Measurements from ENCODE around the gene D2HGDH.
"Not testable (repeated sequence)": the region's sequence is repeated elsewhere in the genome, so short reads cannot be mapped to it uniquely, and the experiment has no call there.

The D2HGDH gene

DNA sequence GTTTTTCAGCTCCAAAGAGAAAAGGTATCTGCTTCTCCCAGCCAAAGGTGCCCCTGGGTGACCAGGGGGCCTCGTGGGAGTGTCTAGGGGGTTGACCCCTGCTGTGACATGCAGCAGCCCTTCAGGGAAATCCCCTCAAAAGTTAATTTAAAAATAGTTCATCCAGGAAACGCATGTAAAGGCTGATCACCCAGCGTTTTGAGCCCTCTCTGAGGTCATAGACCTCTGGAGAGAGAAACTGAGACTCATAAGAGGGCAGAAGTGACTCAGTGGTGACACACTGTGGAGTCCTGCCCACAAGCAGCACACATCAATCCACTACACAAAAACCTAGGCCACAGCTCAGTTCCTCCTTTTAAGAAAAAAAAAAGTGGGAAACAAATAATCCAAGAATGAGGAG lies 54.1 kb downstream of the D2HGDH start:
- no peak overlapping the region for H2BK15ac ChIP-seq (ENCODE audit: low read length)
- H2BK5ac ChIP-seq (ENCODE audit: low read length), result no peak overlapping the region
- H3K9me3 ChIP-seq (replicated peaks in 1 of 2; ENCODE audit: control insufficient read depth in 2 of 2, insufficient read depth in 1 of 2, low read depth in 1 of 2, low read length in 2 of 2), result peaks cover 2 to 4% of the 10 kb centered on the region in 2 donors
- no peak overlapping the region for H2AK5ac ChIP-seq (ENCODE audit: low read depth, low read length)
- H3K4me2 ChIP-seq (ENCODE audit: insufficient read depth, low read length, poor library complexity, severe bottlenecking), result no peak overlapping the region
- H3K4ac ChIP-seq (ENCODE audit: low read length), result no peak overlapping the region
- no peak overlapping the region for H3K4me3 ChIP-seq (ENCODE audit: low read length in 2 of 2)
- no CpG with 5 or more reads among the region's 3 CpGs for WGBS, 2 donors (ENCODE audit: extremely low coverage in 2 of 2, insufficient read length in 2 of 2, insufficient replicate concordance in 1 of 2)
- no peak overlapping the region for H3K18ac ChIP-seq (ENCODE audit: low read length)
- no peak overlapping the region for H2BK12ac ChIP-seq (ENCODE audit: low read length)
- no peak overlapping the region for H3K27ac ChIP-seq (replicated peaks; ENCODE audit: low read length)
- H3K14ac ChIP-seq (ENCODE audit: low read length), result no peak overlapping the region
- no peak overlapping the region for H4K8ac ChIP-seq (ENCODE audit: low read depth, low read length)
- no peak overlapping the region for H2BK120ac ChIP-seq (ENCODE audit: low read depth, low read length)
- no peaks in the 10 kb centered on the region for H3K4me1 ChIP-seq (ENCODE audit: control insufficient read depth in 2 of 2, insufficient read depth in 1 of 2, low read depth in 1 of 2, low read length in 2 of 2)
- no peaks in the 10 kb centered on the region for H3K36me3 ChIP-seq (replicated peaks in 1 of 2; ENCODE audit: control insufficient read depth in 2 of 2, insufficient read depth in 2 of 2, low read length in 2 of 2)
- no peak for DNase-seq (ENCODE audit: low spot score)
- no peak overlapping the region for H3K9ac ChIP-seq (ENCODE audit: low read depth, low read length, poor library complexity)
- H4K91ac ChIP-seq (ENCODE audit: low read depth, low read length, poor library complexity), result no peak overlapping the region
- H3K27me3 ChIP-seq (ENCODE audit: control insufficient read depth in 3 of 3, insufficient read depth in 3 of 3, low read depth in 1 of 3, low read length in 3 of 3), result no peaks in the 10 kb centered on the region
- no peak overlapping the region for H2AFZ ChIP-seq (ENCODE audit: low read length)
- no peaks in the 10 kb centered on the region for H3K79me1 ChIP-seq (ENCODE audit: low read depth, low read length)
- no peak overlapping the region for H3K23ac ChIP-seq (ENCODE audit: low read depth, low read length, poor library complexity)

DNA sequence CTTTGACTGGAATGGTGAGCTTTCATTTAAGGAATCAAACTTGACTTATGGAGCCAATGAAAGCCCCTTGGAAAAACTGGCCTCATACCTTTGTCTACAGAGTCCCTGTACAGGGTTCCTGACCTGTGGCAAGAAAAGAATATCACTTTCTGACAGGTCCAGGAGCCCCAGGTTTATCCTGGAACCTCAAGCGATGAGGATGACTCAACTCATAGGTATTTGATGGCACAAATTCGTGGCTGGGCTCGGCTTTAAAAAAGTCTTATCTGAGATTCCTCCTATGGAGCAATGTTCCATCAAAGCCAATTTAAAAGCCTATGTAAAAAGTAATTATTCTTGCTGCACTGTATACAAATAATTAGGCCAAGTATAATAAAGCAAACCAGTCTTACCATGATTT lies 57.0 kb downstream of the D2HGDH start:
- H3K4me2 ChIP-seq (ENCODE audit: insufficient read depth, low read length, poor library complexity, severe bottlenecking); H3K9me3 ChIP-seq (replicated peaks in 1 of 2; ENCODE audit: control insufficient read depth in 2 of 2, insufficient read depth in 1 of 2, low read depth in 1 of 2, low read length in 2 of 2); H2BK12ac ChIP-seq (ENCODE audit: low read length); H2BK5ac ChIP-seq (ENCODE audit: low read length); H3K18ac ChIP-seq (ENCODE audit: low read length); H3K36me3 ChIP-seq (replicated peaks in 1 of 2; ENCODE audit: control insufficient read depth in 2 of 2, insufficient read depth in 2 of 2, low read length in 2 of 2); H3K4me1 ChIP-seq (ENCODE audit: control insufficient read depth in 2 of 2, insufficient read depth in 1 of 2, low read depth in 1 of 2, low read length in 2 of 2); H3K4ac ChIP-seq (ENCODE audit: low read length); H2BK15ac ChIP-seq (ENCODE audit: low read length); H3K9ac ChIP-seq (ENCODE audit: low read depth, low read length, poor library complexity); H3K23ac ChIP-seq (ENCODE audit: low read depth, low read length, poor library complexity); H3K79me1 ChIP-seq (ENCODE audit: low read depth, low read length); H3K4me3 ChIP-seq (ENCODE audit: low read length in 2 of 2); H3K27ac ChIP-seq (replicated peaks; ENCODE audit: low read length); H2AFZ ChIP-seq (ENCODE audit: low read length); H2BK120ac ChIP-seq (ENCODE audit: low read depth, low read length); H3K14ac ChIP-seq (ENCODE audit: low read length); H4K8ac ChIP-seq (ENCODE audit: low read depth, low read length); H4K91ac ChIP-seq (ENCODE audit: low read depth, low read length, poor library complexity); H3K27me3 ChIP-seq (ENCODE audit: control insufficient read depth in 3 of 3, insufficient read depth in 3 of 3, low read depth in 1 of 3, low read length in 3 of 3); H2AK5ac ChIP-seq (ENCODE audit: low read depth, low read length); DNase-seq (ENCODE audit: low spot score): not testable (repeated sequence)
- WGBS, 2 donors (ENCODE audit: extremely low coverage in 2 of 2, insufficient read length in 2 of 2, insufficient replicate concordance in 1 of 2), result no CpG with 5 or more reads among the region's 3 CpGs

GRCh38 chr2:241793385-241793784 lies 59.0 kb downstream of the D2HGDH start:
- no peak overlapping the region for H2AFZ ChIP-seq (ENCODE audit: low read length)
- no peak overlapping the region for H2BK5ac ChIP-seq (ENCODE audit: low read length)
- H3K18ac ChIP-seq (ENCODE audit: low read length), result no peak overlapping the region
- H3K4me1 ChIP-seq (ENCODE audit: control insufficient read depth in 2 of 2, insufficient read depth in 1 of 2, low read depth in 1 of 2, low read length in 2 of 2), result no peaks in the 10 kb centered on the region
- no peaks in the 10 kb centered on the region for H3K36me3 ChIP-seq (replicated peaks in 1 of 2; ENCODE audit: control insufficient read depth in 2 of 2, insufficient read depth in 2 of 2, low read length in 2 of 2)
- DNase-seq (ENCODE audit: low spot score), result no peak
- H2AK5ac ChIP-seq (ENCODE audit: low read depth, low read length), result no peak overlapping the region
- H2BK120ac ChIP-seq (ENCODE audit: low read depth, low read length), result no peak overlapping the region
- H3K14ac ChIP-seq (ENCODE audit: low read length), result no peak overlapping the region
- H2BK12ac ChIP-seq (ENCODE audit: low read length), result no peak overlapping the region
- no peak overlapping the region for H3K4me2 ChIP-seq (ENCODE audit: insufficient read depth, low read length, poor library complexity, severe bottlenecking)
- 80 to 100% methylated on average over 1 of the region's 5 CpGs for WGBS, 2 donors (ENCODE audit: extremely low coverage in 2 of 2, insufficient read length in 2 of 2, insufficient replicate concordance in 1 of 2)
- H3K27ac ChIP-seq (replicated peaks; ENCODE audit: low read length), result no peak overlapping the region
- peaks cover 0 to 4% of the 10 kb centered on the region in 2 donors for H3K9me3 ChIP-seq (replicated peaks in 1 of 2; ENCODE audit: control insufficient read depth in 2 of 2, insufficient read depth in 1 of 2, low read depth in 1 of 2, low read length in 2 of 2)
- no peak overlapping the region for H4K8ac ChIP-seq (ENCODE audit: low read depth, low read length)
- H4K91ac ChIP-seq (ENCODE audit: low read depth, low read length, poor library complexity), result no peak overlapping the region
- H3K4ac ChIP-seq (ENCODE audit: low read length), result no peak overlapping the region
- no peak overlapping the region for H2BK15ac ChIP-seq (ENCODE audit: low read length)
- H3K23ac ChIP-seq (ENCODE audit: low read depth, low read length, poor library complexity), result no peak overlapping the region
- H3K79me1 ChIP-seq (ENCODE audit: low read depth, low read length), result no peaks in the 10 kb centered on the region
- H3K9ac ChIP-seq (ENCODE audit: low read depth, low read length, poor library complexity), result no peak overlapping the region
- no peak overlapping the region for H3K4me3 ChIP-seq (ENCODE audit: low read length in 2 of 2)
- no peaks in the 10 kb centered on the region for H3K27me3 ChIP-seq (ENCODE audit: control insufficient read depth in 3 of 3, insufficient read depth in 3 of 3, low read depth in 1 of 3, low read length in 3 of 3)

DNA sequence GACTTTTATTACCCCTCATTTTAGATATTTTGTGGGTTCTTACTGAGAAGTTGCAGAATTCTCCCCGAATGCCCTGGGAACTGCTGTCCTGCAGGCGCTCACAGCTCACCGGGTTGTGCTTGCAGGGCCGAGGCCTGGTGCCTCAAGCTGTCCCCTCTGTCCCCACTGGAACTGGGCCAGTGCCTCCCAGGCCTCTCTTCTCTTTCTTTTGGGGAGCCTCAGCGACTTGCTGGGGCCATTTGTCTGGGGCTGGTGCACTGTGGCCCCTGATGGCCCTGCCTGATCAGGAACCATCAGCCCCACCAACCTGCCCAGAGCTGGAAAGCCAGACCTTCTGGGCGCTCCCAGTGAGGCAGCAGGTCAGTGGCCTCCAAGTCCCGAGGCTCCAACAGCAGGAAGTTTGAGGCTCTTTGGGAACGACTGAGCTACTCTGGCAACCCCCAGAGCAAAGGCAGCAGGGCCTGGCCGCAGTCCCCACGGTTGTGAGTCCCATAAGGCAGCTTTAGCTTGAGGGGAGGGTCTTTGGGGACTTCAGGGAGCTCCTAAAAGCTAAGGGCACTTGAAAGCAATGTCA lies 59.9 kb downstream of the D2HGDH start:
- no peaks in the 10 kb centered on the region for H3K79me1 ChIP-seq (ENCODE audit: low read depth, low read length)
- no peaks in the 10 kb centered on the region for H3K27me3 ChIP-seq (ENCODE audit: control insufficient read depth in 3 of 3, insufficient read depth in 3 of 3, low read depth in 1 of 3, low read length in 3 of 3)
- H2BK120ac ChIP-seq (ENCODE audit: low read depth, low read length), result no peak overlapping the region
- no peak for DNase-seq (ENCODE audit: low spot score)
- no peak overlapping the region for H3K23ac ChIP-seq (ENCODE audit: low read depth, low read length, poor library complexity)
- no peaks in the 10 kb centered on the region for H3K36me3 ChIP-seq (replicated peaks in 1 of 2; ENCODE audit: control insufficient read depth in 2 of 2, insufficient read depth in 2 of 2, low read length in 2 of 2)
- H3K9ac ChIP-seq (ENCODE audit: low read depth, low read length, poor library complexity), result no peak overlapping the region
- no peak overlapping the region for H2BK5ac ChIP-seq (ENCODE audit: low read length)
- H2AFZ ChIP-seq (ENCODE audit: low read length), result no peak overlapping the region
- no peak overlapping the region for H3K14ac ChIP-seq (ENCODE audit: low read length)
- H3K4me3 ChIP-seq (ENCODE audit: low read length in 2 of 2), result no peak overlapping the region
- peak overlapping the region; percentile 37 for H2AK5ac ChIP-seq (ENCODE audit: low read depth, low read length)
- H3K18ac ChIP-seq (ENCODE audit: low read length), result peak overlapping the region; percentile 57
- no peak overlapping the region for H4K91ac ChIP-seq (ENCODE audit: low read depth, low read length, poor library complexity)
- peaks cover 0 to 4% of the 10 kb centered on the region in 2 donors for H3K9me3 ChIP-seq (replicated peaks in 1 of 2; ENCODE audit: control insufficient read depth in 2 of 2, insufficient read depth in 1 of 2, low read depth in 1 of 2, low read length in 2 of 2)
- H3K4me1 ChIP-seq (ENCODE audit: control insufficient read depth in 2 of 2, insufficient read depth in 1 of 2, low read depth in 1 of 2, low read length in 2 of 2), result no peaks in the 10 kb centered on the region
- no peak overlapping the region for H2BK15ac ChIP-seq (ENCODE audit: low read length)
- no CpG with 5 or more reads among the region's 10 CpGs for WGBS, 2 donors (ENCODE audit: extremely low coverage in 2 of 2, insufficient read length in 2 of 2, insufficient replicate concordance in 1 of 2)
- no peak overlapping the region for H3K4ac ChIP-seq (ENCODE audit: low read length)
- H3K27ac ChIP-seq (replicated peaks; ENCODE audit: low read length), result no peak overlapping the region
- H4K8ac ChIP-seq (ENCODE audit: low read depth, low read length), result peak overlapping the region; percentile 65
- H3K4me2 ChIP-seq (ENCODE audit: insufficient read depth, low read length, poor library complexity, severe bottlenecking), result no peak overlapping the region
- no peak overlapping the region for H2BK12ac ChIP-seq (ENCODE audit: low read length)

Measured in neuronal stem cell (in vitro differentiated cells).